Panc1 (cell line): ENCODE data around the gene CEACAM16.

Experiments used
- POLR2AphosphoS5 ChIP-seq: IDR thresholded peaks from 2 replicates; pipeline ENCODE4 v1.6.1; 2012; ENCODE audit warnings: mild to moderate bottlenecking, low read depth, low read length, moderate library complexity
- TCF7L2 ChIP-seq: IDR thresholded peaks from 2 replicates; pipeline ENCODE4 v1.6.1; 2011; ENCODE audit warnings: mild to moderate bottlenecking, low read depth, low read length, inconsistent platforms
- TF ChIP-seq, protein P1 (sequence below): fragments of 450-650 bp; IDR thresholded peaks from 2 replicates; pipeline ENCODE4 v1.5.1; 2017; ENCODE audit warnings: mild to moderate bottlenecking
- TF ChIP-seq, protein P2 (sequence below), 2 experiments: IDR thresholded peaks; 2 replicates each; pipeline ENCODE4 v1.6.1; 2011 to 2012; ENCODE audit warnings: low read depth in 2 of 2, control low read depth in 1 of 2, low read length in 1 of 2, mild to moderate bottlenecking in 1 of 2, moderate library complexity in 1 of 2; ENCODE audit not compliant: insufficient read depth in 1 of 2

DNA sequence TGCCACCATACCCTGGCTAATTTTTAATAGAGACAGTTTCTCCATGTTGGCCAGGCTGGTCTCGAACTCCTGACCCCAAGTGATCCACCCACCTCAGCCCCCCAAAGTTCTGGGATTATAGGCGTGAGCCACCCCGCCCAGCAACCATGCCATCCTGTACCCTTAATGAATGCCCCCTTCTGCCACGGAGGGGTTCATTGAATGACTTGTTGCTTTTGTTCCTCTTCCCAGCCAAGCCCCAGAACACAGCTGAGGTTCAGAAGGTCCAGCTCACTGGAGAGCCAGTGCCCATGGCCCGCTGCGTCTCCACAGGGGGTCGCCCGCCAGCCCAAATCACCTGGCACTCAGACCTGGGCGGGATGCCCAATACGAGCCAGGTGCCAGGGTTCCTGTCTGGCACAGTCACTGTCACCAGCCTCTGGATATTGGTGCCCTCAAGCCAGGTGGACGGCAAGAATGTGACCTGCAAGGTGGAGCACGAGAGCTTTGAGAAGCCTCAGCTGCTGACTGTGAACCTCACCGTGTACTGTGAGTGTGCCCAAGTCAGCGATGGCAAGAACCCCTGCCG lies 49.3 kb upstream of the CEACAM16 start:
- TF ChIP-seq, protein P1, sequence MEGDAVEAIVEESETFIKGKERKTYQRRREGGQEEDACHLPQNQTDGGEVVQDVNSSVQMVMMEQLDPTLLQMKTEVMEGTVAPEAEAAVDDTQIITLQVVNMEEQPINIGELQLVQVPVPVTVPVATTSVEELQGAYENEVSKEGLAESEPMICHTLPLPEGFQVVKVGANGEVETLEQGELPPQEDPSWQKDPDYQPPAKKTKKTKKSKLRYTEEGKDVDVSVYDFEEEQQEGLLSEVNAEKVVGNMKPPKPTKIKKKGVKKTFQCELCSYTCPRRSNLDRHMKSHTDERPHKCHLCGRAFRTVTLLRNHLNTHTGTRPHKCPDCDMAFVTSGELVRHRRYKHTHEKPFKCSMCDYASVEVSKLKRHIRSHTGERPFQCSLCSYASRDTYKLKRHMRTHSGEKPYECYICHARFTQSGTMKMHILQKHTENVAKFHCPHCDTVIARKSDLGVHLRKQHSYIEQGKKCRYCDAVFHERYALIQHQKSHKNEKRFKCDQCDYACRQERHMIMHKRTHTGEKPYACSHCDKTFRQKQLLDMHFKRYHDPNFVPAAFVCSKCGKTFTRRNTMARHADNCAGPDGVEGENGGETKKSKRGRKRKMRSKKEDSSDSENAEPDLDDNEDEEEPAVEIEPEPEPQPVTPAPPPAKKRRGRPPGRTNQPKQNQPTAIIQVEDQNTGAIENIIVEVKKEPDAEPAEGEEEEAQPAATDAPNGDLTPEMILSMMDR = no peak
- TF ChIP-seq POLR2AphosphoS5 (no peak), TCF7L2 (no peak)
- TF ChIP-seq, protein P2, sequence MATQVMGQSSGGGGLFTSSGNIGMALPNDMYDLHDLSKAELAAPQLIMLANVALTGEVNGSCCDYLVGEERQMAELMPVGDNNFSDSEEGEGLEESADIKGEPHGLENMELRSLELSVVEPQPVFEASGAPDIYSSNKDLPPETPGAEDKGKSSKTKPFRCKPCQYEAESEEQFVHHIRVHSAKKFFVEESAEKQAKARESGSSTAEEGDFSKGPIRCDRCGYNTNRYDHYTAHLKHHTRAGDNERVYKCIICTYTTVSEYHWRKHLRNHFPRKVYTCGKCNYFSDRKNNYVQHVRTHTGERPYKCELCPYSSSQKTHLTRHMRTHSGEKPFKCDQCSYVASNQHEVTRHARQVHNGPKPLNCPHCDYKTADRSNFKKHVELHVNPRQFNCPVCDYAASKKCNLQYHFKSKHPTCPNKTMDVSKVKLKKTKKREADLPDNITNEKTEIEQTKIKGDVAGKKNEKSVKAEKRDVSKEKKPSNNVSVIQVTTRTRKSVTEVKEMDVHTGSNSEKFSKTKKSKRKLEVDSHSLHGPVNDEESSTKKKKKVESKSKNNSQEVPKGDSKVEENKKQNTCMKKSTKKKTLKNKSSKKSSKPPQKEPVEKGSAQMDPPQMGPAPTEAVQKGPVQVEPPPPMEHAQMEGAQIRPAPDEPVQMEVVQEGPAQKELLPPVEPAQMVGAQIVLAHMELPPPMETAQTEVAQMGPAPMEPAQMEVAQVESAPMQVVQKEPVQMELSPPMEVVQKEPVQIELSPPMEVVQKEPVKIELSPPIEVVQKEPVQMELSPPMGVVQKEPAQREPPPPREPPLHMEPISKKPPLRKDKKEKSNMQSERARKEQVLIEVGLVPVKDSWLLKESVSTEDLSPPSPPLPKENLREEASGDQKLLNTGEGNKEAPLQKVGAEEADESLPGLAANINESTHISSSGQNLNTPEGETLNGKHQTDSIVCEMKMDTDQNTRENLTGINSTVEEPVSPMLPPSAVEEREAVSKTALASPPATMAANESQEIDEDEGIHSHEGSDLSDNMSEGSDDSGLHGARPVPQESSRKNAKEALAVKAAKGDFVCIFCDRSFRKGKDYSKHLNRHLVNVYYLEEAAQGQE (IDR thresholded peaks at IDR 0.05; ENCODE audit: insufficient read depth in 1 of 2, low read depth in 2 of 2, low read length in 1 of 2) = no peak
